ENCODE results near the gene GALNT9. TPM values are rescaled to one million over a fixed set of nuclear protein-coding genes. Genes with fewer than 3 reads are reported as not detected.

The GALNT9 gene
- total and polyA plus RNA-seq, 2 donors (not counting 1 experiment from before 2014, with no cell fraction given): 0.71 to 2.4 TPM

GRCh38 chr12:132237772-132238487, 91.5 kb downstream of the GALNT9 start:
- WGBS (ENCODE audit: insufficient coverage): 81% methylated on average over 33 of the region's 33 CpGs
- Mint-ChIP-seq H3K27ac (no peak overlapping the region), H3K4me1 (no peaks in the 10 kb centered on the region), H3K9me3 (ENCODE audit: insufficient read depth) (no peaks in the 10 kb centered on the region), H3K27me3 (no peaks in the 10 kb centered on the region), H3K4me3 (no peak overlapping the region)
- no peak for TF ChIP-seq EZH2 (IDR thresholded peaks at IDR 0.05; ENCODE audit: borderline replicate concordance, insufficient read depth, low read depth, low read length, poor library complexity, severe bottlenecking)
- TF ChIP-seq CTCF (IDR thresholded peaks at IDR 0.05): no peak
- ATAC-seq (ENCODE audit: low read depth) (no peak), DNase-seq (no peak)
- intact Hi-C loops (cut with micrococcal nuclease): no loop called here
- H4K20me1 ChIP-seq (ENCODE audit: control insufficient read depth, insufficient read depth, low read length, poor library complexity, severe bottlenecking): no peaks in the 10 kb centered on the region
- H3K27me3 ChIP-seq (replicated peaks in 1 of 4; ENCODE audit: control extremely low read depth in 1 of 4, control insufficient read depth in 3 of 4, insufficient read depth in 4 of 4, low read length in 3 of 4): no peaks in the 10 kb centered on the region
- no peak overlapping the region for H3K9ac ChIP-seq (ENCODE audit: low read length)
- H3K4me2 ChIP-seq (replicated peaks; ENCODE audit: low read depth, low read length, poor library complexity, severe bottlenecking): no peak overlapping the region
- H3K4me1 ChIP-seq (ENCODE audit: control insufficient read depth in 2 of 2, insufficient read depth in 2 of 2, low read length in 2 of 2): no peaks in the 10 kb centered on the region
- H3K36me3 ChIP-seq (replicated peaks in 1 of 2; ENCODE audit: control extremely low read depth in 1 of 2, control insufficient read depth in 1 of 2, extremely low read depth in 1 of 2, insufficient read depth in 2 of 2, low read length in 1 of 2): no peaks in the 10 kb centered on the region
- H3K4me3 ChIP-seq (ENCODE audit: control extremely low read depth in 1 of 5, extremely low read depth in 1 of 5, insufficient read depth in 1 of 5, low read depth in 2 of 5, low read length in 4 of 5): no peak overlapping the region
- ChIA-PET CTCF (no interaction called here), POLR2A (no interaction called here)
- H3K27ac ChIP-seq (ENCODE audit: low read length in 2 of 2): no peak overlapping the region
- no peak overlapping the region for H2AFZ ChIP-seq (ENCODE audit: insufficient read depth, low read depth, low read length, poor library complexity, severe bottlenecking)
- H3K79me2 ChIP-seq (ENCODE audit: control insufficient read depth, insufficient read depth, low read length): no peaks in the 10 kb centered on the region
- H3K9me3 ChIP-seq (ENCODE audit: control extremely low read depth in 1 of 3, control insufficient read depth in 2 of 3, insufficient read depth in 1 of 3, low read length in 2 of 3): peaks cover 0 to 8% (median 0%) of the 10 kb centered on the region in 3 donors

- DNase-seq: no peak
- H3K4me3 ChIP-seq (ENCODE audit: control extremely low read depth in 1 of 5, extremely low read depth in 1 of 5, insufficient read depth in 1 of 5, low read depth in 2 of 5, low read length in 4 of 5): no peak overlapping the region
- 79% methylated on average over 13 of the region's 14 CpGs for WGBS (ENCODE audit: insufficient coverage)
- CTCF ChIA-PET: no interaction called here
- no peaks in the 10 kb centered on the region for H3K4me1 ChIP-seq (ENCODE audit: control insufficient read depth in 2 of 2, insufficient read depth in 2 of 2, low read length in 2 of 2)
- H4K20me1 ChIP-seq (ENCODE audit: control insufficient read depth, insufficient read depth, low read length, poor library complexity, severe bottlenecking): no peaks in the 10 kb centered on the region
- no peaks in the 10 kb centered on the region for H3K4me1 Mint-ChIP-seq
- intact Hi-C loops (cut with micrococcal nuclease): no loop called here
- H2AFZ ChIP-seq (ENCODE audit: insufficient read depth, low read depth, low read length, poor library complexity, severe bottlenecking): no peak overlapping the region
- no peak overlapping the region for H3K27ac ChIP-seq (ENCODE audit: low read length in 2 of 2)
- no peaks in the 10 kb centered on the region for H3K36me3 ChIP-seq (replicated peaks in 1 of 2; ENCODE audit: control extremely low read depth in 1 of 2, control insufficient read depth in 1 of 2, extremely low read depth in 1 of 2, insufficient read depth in 2 of 2, low read length in 1 of 2)
- no peak for ATAC-seq (ENCODE audit: low read depth)
- H3K9ac ChIP-seq (ENCODE audit: low read length): no peak overlapping the region
- POLR2A ChIA-PET: no interaction called here
- H3K9me3 ChIP-seq (ENCODE audit: control extremely low read depth in 1 of 3, control insufficient read depth in 2 of 3, insufficient read depth in 1 of 3, low read length in 2 of 3): peaks cover 0 to 8% (median 0%) of the 10 kb centered on the region in 3 donors
- H3K27ac Mint-ChIP-seq: no peak overlapping the region
- no peak for TF ChIP-seq EZH2 (IDR thresholded peaks at IDR 0.05; ENCODE audit: borderline replicate concordance, insufficient read depth, low read depth, low read length, poor library complexity, severe bottlenecking)
- no peak for TF ChIP-seq CTCF (IDR thresholded peaks at IDR 0.05)
- no peak overlapping the region for H3K4me3 Mint-ChIP-seq
- no peaks in the 10 kb centered on the region for H3K27me3 ChIP-seq (replicated peaks in 1 of 4; ENCODE audit: control extremely low read depth in 1 of 4, control insufficient read depth in 3 of 4, insufficient read depth in 4 of 4, low read length in 3 of 4)
- no peaks in the 10 kb centered on the region for H3K27me3 Mint-ChIP-seq
- H3K9me3 Mint-ChIP-seq (ENCODE audit: insufficient read depth): no peaks in the 10 kb centered on the region
- H3K79me2 ChIP-seq (ENCODE audit: control insufficient read depth, insufficient read depth, low read length): no peaks in the 10 kb centered on the region
- no peak overlapping the region for H3K4me2 ChIP-seq (replicated peaks; ENCODE audit: low read depth, low read length, poor library complexity, severe bottlenecking)
These were observed 92.2 kb downstream of the GALNT9 start for GRCh38 chr12:132236930-132237771.

Data from B cell (primary cell).